HG03575 (cell line): Measurements from ENCODE around the gene MCL1.

Experiments
- ATAC-seq: cut with Tn5 transposase; IDR thresholded peaks from one replicate; pipeline ENCODE4 v1.9.1; 2021; ENCODE audit not compliant: unreplicated experiment, insufficient number of reproducible peaks, low FRiP score; ENCODE audit errors: extremely low read depth

MCL1 gene

GRCh38 chr1:150560011-150560438 lies 19.4 kb downstream of the MCL1 start:
- ATAC-seq: no peak

GRCh38 chr1:150559656-150560010 lies 19.8 kb downstream of the MCL1 start:
- no peak for ATAC-seq

- no peak for ATAC-seq
These were observed 20.4 kb downstream of the MCL1 start for GRCh38 chr1:150558761-150559655.

GRCh38 chr1:150558303-150558704 lies 21.1 kb downstream of the MCL1 start:
- ATAC-seq: no peak

- no peak for ATAC-seq
These were observed 21.6 kb downstream of the MCL1 start for GRCh38 chr1:150557813-150558212.

- ATAC-seq: no peak
These were observed 22.3 kb downstream of the MCL1 start for GRCh38 chr1:150557065-150557600.

- ATAC-seq: no peak
These were observed 23.2 kb downstream of the MCL1 start for GRCh38 chr1:150555971-150556865.

- no peak for ATAC-seq
These were observed 24.0 kb downstream of the MCL1 start for GRCh38 chr1:150555198-150555970.

- ATAC-seq: no peak
These were observed 25.3 kb downstream of the MCL1 start for GRCh38 chr1:150554086-150554452.

- no peak for ATAC-seq
These were observed 25.9 kb downstream of the MCL1 start for GRCh38 chr1:150553392-150554085.

- ATAC-seq: no peak
These were observed 26.5 kb downstream of the MCL1 start for GRCh38 chr1:150552911-150553289.

- ATAC-seq: no peak
These were observed 27.1 kb downstream of the MCL1 start for GRCh38 chr1:150552128-150552910.

- ATAC-seq: no peak
These were observed 27.7 kb downstream of the MCL1 start for GRCh38 chr1:150551784-150552127.

GRCh38 chr1:150551051-150551783 lies 28.2 kb downstream of the MCL1 start:
- ATAC-seq: no peak

- no peak for ATAC-seq
These were observed 29.0 kb downstream of the MCL1 start for GRCh38 chr1:150550222-150551050.

GRCh38 chr1:150549496-150550221 lies 29.8 kb downstream of the MCL1 start:
- no peak for ATAC-seq
